Endodermal cell (in vitro differentiated cells): ENCODE measurements around the gene SP6. TPM values are rescaled to one million over a fixed set of nuclear protein-coding genes. Genes with fewer than 3 reads are reported as not detected.

Source experiments
- DNase-seq: peaks from one replicate; pipeline ENCODE4 v3.0.0-alpha.2; 2017
- H3K27ac ChIP-seq: 2 replicates; pipeline ENCODE4 v1.5.1; 2013; ENCODE audit warnings: mild to moderate bottlenecking, low read depth, low read length, moderate library complexity
- H3K27me3 ChIP-seq: 2 replicates; pipeline ENCODE4 v1.6.1; 2013; ENCODE audit warnings: mild to moderate bottlenecking, low read length, moderate library complexity; ENCODE audit not compliant: insufficient read depth, control insufficient read depth, poor library complexity, severe bottlenecking
- H3K36me3 ChIP-seq: 2 replicates; pipeline ENCODE4 v1.7.0; 2013; ENCODE audit warnings: mild to moderate bottlenecking, low read length, moderate library complexity; ENCODE audit not compliant: control insufficient read depth, insufficient read depth
- H3K4me1 ChIP-seq: one replicate; pipeline ENCODE4 v1.7.0; 2013; ENCODE audit warnings: low read length; ENCODE audit not compliant: control insufficient read depth, insufficient read depth
- H3K4me3 ChIP-seq: 2 replicates; pipeline ENCODE4 v1.5.1; 2013; ENCODE audit warnings: mild to moderate bottlenecking, low read length, moderate library complexity
- H3K9ac ChIP-seq: 2 replicates; pipeline ENCODE4 v1.6.1; 2013; ENCODE audit warnings: mild to moderate bottlenecking, low read length, moderate library complexity; ENCODE audit not compliant: poor library complexity, severe bottlenecking; ENCODE audit errors: extremely low read depth
- H3K9me3 ChIP-seq: 2 replicates; pipeline ENCODE4 v1.6.1; 2013; ENCODE audit warnings: mild to moderate bottlenecking, low read length, moderate library complexity; ENCODE audit not compliant: control insufficient read depth
- H3K27ac Mint-ChIP-seq: 2 replicates; pipeline ENCODE4 v1.8.0; 2020; ENCODE audit warnings: mixed read lengths
- H3K27me3 Mint-ChIP-seq: 2 replicates; pipeline ENCODE4 v1.8.0; 2021; ENCODE audit warnings: mild to moderate bottlenecking, mixed read lengths; ENCODE audit not compliant: insufficient read depth
- H3K36me3 Mint-ChIP-seq: 2 replicates; pipeline ENCODE4 v1.8.0; 2020; ENCODE audit warnings: low read depth, mixed read lengths
- H3K4me1 Mint-ChIP-seq: 2 replicates; pipeline ENCODE4 v1.8.0; 2020; ENCODE audit warnings: mixed read lengths
- H3K4me3 Mint-ChIP-seq: 2 replicates; pipeline ENCODE4 v1.8.0; 2020; ENCODE audit warnings: mild to moderate bottlenecking, moderate library complexity, mixed read lengths
- H3K9me3 Mint-ChIP-seq: 2 replicates; pipeline ENCODE4 v1.8.0; 2020; ENCODE audit warnings: mild to moderate bottlenecking, mixed read lengths
- WGBS, 2 experiments: methylation state at CpG; one replicate each; pipeline versions ENCODE4 v1.1.5 to v1.1.7; 2013; ENCODE audit warnings: missing lambda C conversion rate in 2 of 2, mixed read lengths in 1 of 2; ENCODE audit not compliant: insufficient coverage in 1 of 2, insufficient read length in 1 of 2; 5-methylcytosine and 5-hydroxymethylcytosine counted together
- total RNA-seq, 2 donors: library from RNA; stranded (reverse); fragmentation: NEBNext Ultra II Directional in 1 of 2; extraction: Animal tissue kit (Norgen Biotek cat#: 25700) in 1 of 2; gene quantifications; 2 replicates in 1 of 2; 3 replicates in 1 of 2; pipeline ENCODE4 v1.2.1, GENCODE V29; 2021
- TF ChIP-seq, protein P1 (sequence below): fragments of 200-600 bp; sonication (generic); conservative IDR thresholded peaks from 2 replicates; pipeline ENCODE4 v1.5.0; 2021; ENCODE audit warnings: antibody characterized with exemption, mild to moderate bottlenecking

Gene SP6
- total RNA-seq, 2 donors from 2014 or later = 3.1 to 3.7 TPM

DNA sequence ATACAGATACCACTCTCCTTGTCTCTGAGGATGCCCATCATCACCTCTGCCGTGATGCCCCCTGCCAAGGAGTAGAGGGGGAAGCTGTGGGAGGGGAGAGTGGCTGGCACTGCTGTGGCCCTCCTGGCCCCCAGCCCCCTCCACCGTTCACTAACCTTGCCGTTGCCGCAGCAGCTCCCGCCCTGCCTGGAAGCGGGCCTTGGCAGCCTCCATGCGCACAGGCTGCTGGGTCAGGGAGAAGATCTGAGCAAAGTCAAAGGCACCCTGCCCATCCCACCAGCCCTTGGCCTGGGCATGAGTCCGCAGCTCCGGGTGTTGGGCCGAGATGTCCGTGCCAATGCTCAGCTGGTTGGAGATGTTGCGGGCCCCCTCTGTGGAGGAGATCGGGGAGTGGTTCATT, 12.3 kb downstream of the SP6 start:
- H3K27ac Mint-ChIP-seq = no peak overlapping the region
- H3K4me3 ChIP-seq = no peak overlapping the region
- H3K9ac ChIP-seq = no peak overlapping the region
- H3K4me1 ChIP-seq = peaks cover 9% of the 10 kb centered on the region
- H3K36me3 ChIP-seq = no peaks in the 10 kb centered on the region
- DNase-seq = no peak
- no peaks in the 10 kb centered on the region for H3K9me3 ChIP-seq
- TF ChIP-seq, protein P1, sequence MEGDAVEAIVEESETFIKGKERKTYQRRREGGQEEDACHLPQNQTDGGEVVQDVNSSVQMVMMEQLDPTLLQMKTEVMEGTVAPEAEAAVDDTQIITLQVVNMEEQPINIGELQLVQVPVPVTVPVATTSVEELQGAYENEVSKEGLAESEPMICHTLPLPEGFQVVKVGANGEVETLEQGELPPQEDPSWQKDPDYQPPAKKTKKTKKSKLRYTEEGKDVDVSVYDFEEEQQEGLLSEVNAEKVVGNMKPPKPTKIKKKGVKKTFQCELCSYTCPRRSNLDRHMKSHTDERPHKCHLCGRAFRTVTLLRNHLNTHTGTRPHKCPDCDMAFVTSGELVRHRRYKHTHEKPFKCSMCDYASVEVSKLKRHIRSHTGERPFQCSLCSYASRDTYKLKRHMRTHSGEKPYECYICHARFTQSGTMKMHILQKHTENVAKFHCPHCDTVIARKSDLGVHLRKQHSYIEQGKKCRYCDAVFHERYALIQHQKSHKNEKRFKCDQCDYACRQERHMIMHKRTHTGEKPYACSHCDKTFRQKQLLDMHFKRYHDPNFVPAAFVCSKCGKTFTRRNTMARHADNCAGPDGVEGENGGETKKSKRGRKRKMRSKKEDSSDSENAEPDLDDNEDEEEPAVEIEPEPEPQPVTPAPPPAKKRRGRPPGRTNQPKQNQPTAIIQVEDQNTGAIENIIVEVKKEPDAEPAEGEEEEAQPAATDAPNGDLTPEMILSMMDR = no peak
- peaks cover 14% of the 10 kb centered on the region for H3K4me1 Mint-ChIP-seq
- no peak overlapping the region for H3K4me3 Mint-ChIP-seq
- H3K9me3 Mint-ChIP-seq = no peaks in the 10 kb centered on the region
- H3K27me3 Mint-ChIP-seq = peaks cover 4% of the 10 kb centered on the region
- no peak overlapping the region for H3K27ac ChIP-seq
- H3K27me3 ChIP-seq = no peaks in the 10 kb centered on the region
- 94 to 97% methylated on average over 5 to 13 of the region's 13 CpGs for WGBS, 2 experiments
- peaks cover 3% of the 10 kb centered on the region for H3K36me3 Mint-ChIP-seq

DNA sequence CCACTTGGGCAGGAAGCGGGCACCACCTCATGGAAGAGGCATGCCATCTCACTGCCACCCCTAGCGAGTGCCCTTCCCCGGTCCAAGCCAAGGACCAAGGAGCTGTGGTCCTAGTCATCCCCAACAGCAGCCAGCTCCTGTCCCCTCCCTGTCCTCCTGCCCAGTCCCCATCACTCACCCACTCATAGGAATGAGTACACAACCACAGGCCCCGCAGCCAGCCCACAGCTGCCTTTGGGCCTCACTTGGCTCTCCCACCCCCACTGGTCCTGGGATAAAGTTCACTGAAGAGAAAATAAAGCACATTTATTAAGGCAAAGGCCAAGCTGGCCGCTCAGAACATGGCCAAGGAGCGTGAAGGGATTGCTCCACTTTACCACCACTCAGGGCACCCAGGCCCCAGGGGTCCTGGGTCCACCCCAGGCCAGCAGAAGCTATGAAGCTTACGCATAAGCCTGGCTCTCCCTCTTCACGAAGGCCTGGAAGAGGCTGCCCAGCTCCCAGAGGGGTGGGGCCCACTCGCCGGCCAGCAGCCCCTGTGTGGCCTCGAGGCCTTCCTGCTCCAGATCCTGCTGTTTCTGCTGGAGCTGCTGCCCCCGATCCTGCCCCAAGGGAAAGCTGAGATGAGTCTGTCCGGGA, 13.4 kb downstream of the SP6 start:
- Histone ChIP-seq H3K27ac (no peak overlapping the region), H3K36me3 (no peaks in the 10 kb centered on the region), H3K9ac (no peak overlapping the region), H3K4me1 (peaks cover 9% of the 10 kb centered on the region), H3K9me3 (no peaks in the 10 kb centered on the region), H3K4me3 (no peak overlapping the region), H3K27me3 (no peaks in the 10 kb centered on the region)
- Mint-ChIP-seq H3K27ac (no peak overlapping the region), H3K36me3 (peaks cover 3% of the 10 kb centered on the region), H3K27me3 (peaks cover 4% of the 10 kb centered on the region), H3K4me1 (peaks cover 9% of the 10 kb centered on the region), H3K9me3 (no peaks in the 10 kb centered on the region), H3K4me3 (no peak overlapping the region)
- DNase-seq = no peak
- TF ChIP-seq, protein P1 = no peak
- 88 to 90% methylated on average over 6 to 13 of the region's 13 CpGs for WGBS, 2 experiments

DNA sequence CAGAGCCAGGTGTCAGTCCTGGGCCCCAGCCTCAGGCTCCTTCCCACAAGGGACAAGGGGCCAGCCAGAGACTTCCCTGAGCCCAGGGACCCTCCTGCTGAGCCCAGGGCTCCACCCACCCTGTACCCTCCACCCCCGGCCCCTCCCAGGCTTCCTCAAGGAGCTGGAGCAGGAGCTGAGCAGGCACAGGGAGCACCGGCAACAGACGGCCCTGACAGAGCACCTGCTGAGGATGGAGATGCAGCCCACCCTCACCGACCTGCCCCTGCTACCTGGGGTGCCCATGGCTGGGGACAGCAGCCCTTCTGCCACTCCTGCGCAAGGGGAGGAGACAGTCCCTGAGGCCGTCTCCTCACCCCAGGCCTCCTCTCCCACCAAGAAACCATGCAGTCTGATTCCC, 14.4 kb downstream of the SP6 start:
- Mint-ChIP-seq H3K27ac (no peak overlapping the region), H3K36me3 (peaks cover 3% of the 10 kb centered on the region), H3K9me3 (no peaks in the 10 kb centered on the region), H3K4me1 (peaks cover 13% of the 10 kb centered on the region), H3K27me3 (peaks cover 4% of the 10 kb centered on the region), H3K4me3 (no peak overlapping the region)
- Histone ChIP-seq H3K9ac (no peak overlapping the region), H3K27ac (no peak overlapping the region), H3K4me1 (peaks cover 9% of the 10 kb centered on the region), H3K4me3 (no peak overlapping the region), H3K36me3 (no peaks in the 10 kb centered on the region), H3K9me3 (no peaks in the 10 kb centered on the region), H3K27me3 (no peaks in the 10 kb centered on the region)
- TF ChIP-seq, protein P1 = no peak
- 84% methylated on average over 6 of the region's 6 CpGs; no CpG with 5 or more reads in 1 of the 2 experiments for WGBS, 2 experiments
- no peak for DNase-seq
